ENCODE data around the gene CPM. TPM values are rescaled to one million over a fixed set of nuclear protein-coding genes. Genes with fewer than 3 reads are reported as not detected.

CPM gene
- total and polyA plus RNA-seq, 10 donors: 3.5 to 189 (median 52.5) TPM

- no peaks in the 10 kb centered on the region for H3K27me3 ChIP-seq (replicated peaks in 1 of 7)
- no peak overlapping the region for H3K27ac ChIP-seq
- no peaks in the 10 kb centered on the region for H3K9me3 ChIP-seq
- no peak overlapping the region for H3K4me3 ChIP-seq
- TF ChIP-seq POLR2AphosphoS5 (IDR thresholded peaks at IDR 0.05): no peak
- no peak for TF ChIP-seq CTCF (IDR thresholded peaks at IDR 0.05 in 8 of 11, conservative IDR thresholded peaks at IDR 0.05 in 3 of 11)
- no peak for TF ChIP-seq POLR2A (IDR thresholded peaks at IDR 0.05)
- no peaks in the 10 kb centered on the region for H3K36me3 ChIP-seq
- peaks cover 0 to 37% (median 6%) of the 10 kb centered on the region in 6 donors for H3K4me1 ChIP-seq
- 22 to 50% (median 40%) methylated on average over 3 of the region's 3 CpGs for WGBS, 5 donors
- DNase-seq: no peak
- intact Hi-C loops (cut with DNase I; ENCODE audit: low total_unique reads): no loop called here
Observed at GRCh38 chr12:68958322-68958721, 25.4 kb upstream of the CPM start.

- Histone ChIP-seq H3K27ac (no peak overlapping the region), H3K4me3 (no peak overlapping the region), H3K36me3 (no peaks in the 10 kb centered on the region), H3K9me3 (no peaks in the 10 kb centered on the region), H3K27me3 (replicated peaks in 1 of 7) (no peaks in the 10 kb centered on the region), H3K4me1 (peaks cover 0 to 44% (median 14%) of the 10 kb centered on the region in 6 donors)
- TF ChIP-seq POLR2A (IDR thresholded peaks at IDR 0.05): no peak
- no peak for TF ChIP-seq POLR2AphosphoS5 (IDR thresholded peaks at IDR 0.05)
- TF ChIP-seq CTCF (IDR thresholded peaks at IDR 0.05 in 8 of 11, conservative IDR thresholded peaks at IDR 0.05 in 3 of 11): no peak
- DNase-seq: no peak
- intact Hi-C loops (cut with DNase I; ENCODE audit: low total_unique reads): no loop called here
Observed at GRCh38 chr12:68957273-68957672, 24.3 kb upstream of the CPM start.

GRCh38 chr12:68956466-68956865 is 23.5 kb upstream of the CPM start:
- Histone ChIP-seq H3K4me3 (no peak overlapping the region), H3K27ac (no peak overlapping the region), H3K27me3 (replicated peaks in 1 of 7) (no peaks in the 10 kb centered on the region), H3K36me3 (no peaks in the 10 kb centered on the region), H3K9me3 (no peaks in the 10 kb centered on the region), H3K4me1 (peaks cover 0 to 53% (median 22%) of the 10 kb centered on the region in 6 donors)
- 88 to 99% (median 95%) methylated on average over 4 of the region's 4 CpGs for WGBS, 5 donors
- TF ChIP-seq POLR2A (IDR thresholded peaks at IDR 0.05): no peak
- TF ChIP-seq CTCF (IDR thresholded peaks at IDR 0.05 in 8 of 11, conservative IDR thresholded peaks at IDR 0.05 in 3 of 11): no peak
- TF ChIP-seq POLR2AphosphoS5 (IDR thresholded peaks at IDR 0.05): no peak
- intact Hi-C loops (cut with DNase I; ENCODE audit: low total_unique reads): no loop called here
- DNase-seq: no peak

- intact Hi-C loops (cut with DNase I; ENCODE audit: low total_unique reads): no loop called here
- no peak overlapping the region for H3K4me3 ChIP-seq
- DNase-seq: no peak
- no peak for TF ChIP-seq CTCF (IDR thresholded peaks at IDR 0.05 in 8 of 11, conservative IDR thresholded peaks at IDR 0.05 in 3 of 11)
- TF ChIP-seq POLR2A (IDR thresholded peaks at IDR 0.05): no peak
- no peak for TF ChIP-seq POLR2AphosphoS5 (IDR thresholded peaks at IDR 0.05)
- H3K9me3 ChIP-seq: no peaks in the 10 kb centered on the region
- H3K4me1 ChIP-seq: peaks cover 0 to 65% (median 24%) of the 10 kb centered on the region in 6 donors
- H3K27me3 ChIP-seq (replicated peaks in 1 of 7): no peaks in the 10 kb centered on the region
- 89 to 95% (median 94%) methylated on average over 5 to 7 of the region's 7 CpGs for WGBS, 5 donors
- H3K27ac ChIP-seq: no peak overlapping the region
- H3K36me3 ChIP-seq: no peaks in the 10 kb centered on the region
Observed at GRCh38 chr12:68954811-68955210, 21.8 kb upstream of the CPM start.
